IMR-90 (cell line): Measurements from ENCODE around the gene ARHGAP23.

ENCODE experiments used
- BHLHE40 ChIP-seq: fragments of 150-350 bp; IDR thresholded peaks from 2 replicates; pipeline ENCODE4 v1.6.1; 2016; ENCODE audit warnings: mild to moderate bottlenecking, low read depth, low read length
- CHD1 ChIP-seq: IDR thresholded peaks from 2 replicates; pipeline ENCODE4 v1.6.1; 2012; ENCODE audit warnings: low read depth, low read length, improper control_type of control experiment
- MAFK ChIP-seq: IDR thresholded peaks from 2 replicates; pipeline ENCODE4 v1.6.1; 2012; ENCODE audit warnings: low read depth, low read length, improper control_type of control experiment
- MXI1 ChIP-seq: IDR thresholded peaks from 2 replicates; pipeline ENCODE4 v1.6.1; 2012; ENCODE audit warnings: low read depth, mild to moderate bottlenecking, low read length, moderate library complexity, borderline replicate concordance
- POLR2A ChIP-seq: IDR thresholded peaks from 2 replicates; pipeline ENCODE4 v1.6.1; 2012; ENCODE audit warnings: mild to moderate bottlenecking, low read depth, low read length
- RAD21 ChIP-seq: IDR thresholded peaks from 2 replicates; pipeline ENCODE4 v1.6.1; 2012; ENCODE audit warnings: low read length, improper control_type of control experiment
- RCOR1 ChIP-seq: IDR thresholded peaks from 2 replicates; pipeline ENCODE4 v1.6.1; 2012; ENCODE audit warnings: mild to moderate bottlenecking, low read length, improper control_type of control experiment; ENCODE audit not compliant: insufficient replicate concordance
- SMC3 ChIP-seq: fragments of 150-350 bp; IDR thresholded peaks from 2 replicates; pipeline ENCODE4 v1.6.1; 2016; ENCODE audit warnings: low read depth, mild to moderate bottlenecking, antibody characterized with exemption, low read length, moderate library complexity
- TF ChIP-seq, protein P1 (sequence below): conservative IDR thresholded peaks from 2 replicates; pipeline ENCODE4 v1.5.1; 2012; ENCODE audit warnings: mild to moderate bottlenecking, low read depth, low read length, improper control_type of control experiment
- TF ChIP-seq, protein P2 (sequence below): fragments of 150-350 bp; IDR thresholded peaks from 2 replicates; pipeline ENCODE4 v1.6.1; 2017; ENCODE audit warnings: mild to moderate bottlenecking, antibody characterized with exemption, low read length, low read depth

DNA sequence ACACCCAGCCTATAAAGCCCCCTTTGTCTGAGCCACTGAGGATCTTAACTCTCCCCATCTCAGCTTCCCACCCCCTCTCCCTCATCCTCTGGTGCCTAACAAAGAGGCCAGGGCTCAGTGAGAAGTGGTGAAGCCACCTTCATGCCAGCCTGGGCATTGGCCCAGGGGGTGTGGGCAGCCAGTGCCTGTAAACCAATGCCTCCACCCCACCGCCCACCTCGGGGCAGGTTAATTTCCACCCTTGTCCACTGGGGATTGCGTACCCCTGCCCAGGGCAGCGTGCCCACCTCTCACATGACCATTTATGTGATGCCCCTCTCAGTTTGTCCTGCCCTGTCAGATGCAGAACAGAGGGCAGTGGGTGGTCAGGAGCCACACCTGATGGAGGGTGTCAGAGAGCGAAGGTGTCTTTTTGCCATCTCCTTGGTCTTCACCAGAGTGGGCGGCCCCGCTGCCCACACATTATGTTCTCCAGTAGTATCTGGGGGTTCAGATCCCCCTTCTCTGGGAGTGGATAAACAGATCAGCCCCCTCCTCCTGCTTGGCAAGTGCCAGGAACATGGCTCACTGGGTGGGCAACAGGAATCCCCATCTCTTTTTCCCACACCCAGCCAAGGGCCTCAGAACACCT is 10.1 kb upstream of the ARHGAP23 start:
- TF ChIP-seq POLR2A (no peak), MAFK (no peak), RCOR1 (no peak), RAD21 (no peak), BHLHE40 (no peak), CHD1 (no peak), MXI1 (no peak), SMC3 (no peak)
- TF ChIP-seq, protein P1, sequence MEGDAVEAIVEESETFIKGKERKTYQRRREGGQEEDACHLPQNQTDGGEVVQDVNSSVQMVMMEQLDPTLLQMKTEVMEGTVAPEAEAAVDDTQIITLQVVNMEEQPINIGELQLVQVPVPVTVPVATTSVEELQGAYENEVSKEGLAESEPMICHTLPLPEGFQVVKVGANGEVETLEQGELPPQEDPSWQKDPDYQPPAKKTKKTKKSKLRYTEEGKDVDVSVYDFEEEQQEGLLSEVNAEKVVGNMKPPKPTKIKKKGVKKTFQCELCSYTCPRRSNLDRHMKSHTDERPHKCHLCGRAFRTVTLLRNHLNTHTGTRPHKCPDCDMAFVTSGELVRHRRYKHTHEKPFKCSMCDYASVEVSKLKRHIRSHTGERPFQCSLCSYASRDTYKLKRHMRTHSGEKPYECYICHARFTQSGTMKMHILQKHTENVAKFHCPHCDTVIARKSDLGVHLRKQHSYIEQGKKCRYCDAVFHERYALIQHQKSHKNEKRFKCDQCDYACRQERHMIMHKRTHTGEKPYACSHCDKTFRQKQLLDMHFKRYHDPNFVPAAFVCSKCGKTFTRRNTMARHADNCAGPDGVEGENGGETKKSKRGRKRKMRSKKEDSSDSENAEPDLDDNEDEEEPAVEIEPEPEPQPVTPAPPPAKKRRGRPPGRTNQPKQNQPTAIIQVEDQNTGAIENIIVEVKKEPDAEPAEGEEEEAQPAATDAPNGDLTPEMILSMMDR: no peak
- TF ChIP-seq, protein P2, sequence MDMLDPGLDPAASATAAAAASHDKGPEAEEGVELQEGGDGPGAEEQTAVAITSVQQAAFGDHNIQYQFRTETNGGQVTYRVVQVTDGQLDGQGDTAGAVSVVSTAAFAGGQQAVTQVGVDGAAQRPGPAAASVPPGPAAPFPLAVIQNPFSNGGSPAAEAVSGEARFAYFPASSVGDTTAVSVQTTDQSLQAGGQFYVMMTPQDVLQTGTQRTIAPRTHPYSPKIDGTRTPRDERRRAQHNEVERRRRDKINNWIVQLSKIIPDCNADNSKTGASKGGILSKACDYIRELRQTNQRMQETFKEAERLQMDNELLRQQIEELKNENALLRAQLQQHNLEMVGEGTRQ: no peak
